HepG2 (cell line): Measurements from ENCODE around the gene RMRP. TPM values are rescaled to one million over a fixed set of nuclear protein-coding genes. Genes with fewer than 3 reads are reported as not detected.

Source experiments
- DMAP1 ChIP-seq: IDR thresholded peaks from 2 replicates; pipeline ENCODE4 v1.6.1; 2016
- GABPA ChIP-seq, 2 experiments: IDR thresholded peaks; 2 replicates each; pipeline ENCODE4 v1.6.1; 2011 to 2016; ENCODE audit warnings: low read depth in 2 of 2, low read length in 1 of 2, missing biosample characterization in 1 of 2, missing genetic modification characterization in 1 of 2
- GLI4 ChIP-seq: sonication (generic); formaldehyde crosslinking; IDR thresholded peaks from 2 replicates; pipeline ENCODE4 v1.5.1; 2020; ENCODE audit warnings: missing genetic modification reagents, mild to moderate bottlenecking, moderate library complexity, borderline replicate concordance
- HIC2 ChIP-seq: sonication (generic); formaldehyde crosslinking; IDR thresholded peaks from 2 replicates; pipeline ENCODE4 v1.9.0; 2022; ENCODE audit warnings: low read depth, missing genetic modification reagents
- HIVEP1 ChIP-seq: sonication (generic); formaldehyde crosslinking; IDR thresholded peaks from 2 replicates; pipeline ENCODE4 v1.4.0; 2020; ENCODE audit warnings: mild to moderate bottlenecking, missing genetic modification reagents
- HNF4A ChIP-seq: sonication (generic); formaldehyde crosslinking; IDR thresholded peaks from 2 replicates; pipeline ENCODE4 v1.4.0; 2020; ENCODE audit warnings: missing genetic modification reagents
- NFKBIZ ChIP-seq: IDR thresholded peaks from 2 replicates; pipeline ENCODE4 v1.6.1; 2018; ENCODE audit warnings: missing genetic modification reagents, missing compliant biosample characterization
- PCBP1 ChIP-seq: fragments of 200-400 bp; formaldehyde crosslinking; IDR thresholded peaks from 2 replicates; pipeline ENCODE4 v1.6.1; 2017; ENCODE audit warnings: mild to moderate bottlenecking, low read depth, low read length, borderline replicate concordance
- SIN3B ChIP-seq: fragments of 150-350 bp; IDR thresholded peaks from 2 replicates; pipeline ENCODE4 v1.6.1; 2014; ENCODE audit warnings: low read length
- SP1 ChIP-seq, 2 experiments: fragments of 450-650 bp in 1 of 2; sonication (generic) in 1 of 2; formaldehyde crosslinking in 1 of 2; IDR thresholded peaks; 2 replicates each; pipeline versions ENCODE4 v1.4.0 to v1.6.1; 2016 to 2020; ENCODE audit warnings: missing genetic modification reagents in 1 of 2
- TRIM24 ChIP-seq: sonication (generic); formaldehyde crosslinking; IDR thresholded peaks from 2 replicates; pipeline ENCODE4 v1.8.0; 2022; ENCODE audit warnings: mild to moderate bottlenecking, missing genetic modification reagents
- ZBED4 ChIP-seq: sonication (generic); formaldehyde crosslinking; IDR thresholded peaks from 2 replicates; pipeline ENCODE4 v1.4.0; 2020; ENCODE audit warnings: missing genetic modification reagents, borderline replicate concordance
- ZBTB33 ChIP-seq: sonication (generic); formaldehyde crosslinking; IDR thresholded peaks from 2 replicates; pipeline ENCODE4 v1.4.0; 2020; ENCODE audit warnings: missing genetic modification reagents
- ZIK1 ChIP-seq: sonication (generic); formaldehyde crosslinking; IDR thresholded peaks from 2 replicates; pipeline ENCODE4 v1.5.0; 2020; ENCODE audit warnings: mild to moderate bottlenecking, low read depth, missing genetic modification reagents, borderline replicate concordance
- ZKSCAN8 ChIP-seq: IDR thresholded peaks from 2 replicates; pipeline ENCODE4 v1.6.1; 2016; ENCODE audit warnings: borderline replicate concordance, missing genetic modification reagents, missing compliant biosample characterization
- ZNF230 ChIP-seq: sonication (generic); formaldehyde crosslinking; IDR thresholded peaks from 2 replicates; pipeline ENCODE4 v1.4.0; 2020; ENCODE audit warnings: mild to moderate bottlenecking, missing genetic modification reagents
- ZSCAN21 ChIP-seq: sonication (generic); formaldehyde crosslinking; IDR thresholded peaks from 2 replicates; pipeline ENCODE4 v1.8.0; 2022; ENCODE audit warnings: mild to moderate bottlenecking, missing genetic modification reagents, moderate library complexity, borderline replicate concordance
- polyA plus RNA-seq, 8 experiments: library from polyadenylated mRNA; depleted of rRNA in 3 of 8; stranded (reverse) in 7 of 8; unstranded in 1 of 8; fragments of >200 nt; fragmentation: Illumina TruSeq in 4 of 8; extraction: Trizol in 4 of 8; gene quantifications; 2 replicates each; pipeline versions ENCODE4 v1.2.1 to v1.2.3, GENCODE V29; 2011 to 2016; ENCODE audit warnings: low read depth in 4 of 8, missing spikeins in 1 of 8, mixed read lengths in 1 of 8; ENCODE audit not compliant: insufficient read depth in 1 of 8
- total RNA-seq, 5 experiments: library from RNA; depleted of rRNA; stranded (reverse); fragments of >200 nt; fragmentation: Illumina TruSeq; extraction: Trizol; gene quantifications; 2 replicates each; pipeline ENCODE4 v1.2.3, GENCODE V29; 2016; ENCODE audit warnings: low read depth in 1 of 5

The RMRP gene
- total and polyA plus RNA-seq, 2 of the 13 experiments (the other 11 are each of a cell fraction or from before 2014, with no cell fraction given), result 51.4 to 4,025 TPM

- TF ChIP-seq SP1 (IDR thresholded peaks at IDR 0.05) (no peak), SP1 (CRISPR knock-in tag; IDR thresholded peaks at IDR 0.05) (peak; percentile 71), GABPA (IDR thresholded peaks at IDR 0.05; ENCODE audit: low read depth, low read length) (no peak), GABPA (CRISPR knock-in tag; IDR thresholded peaks at IDR 0.05; ENCODE audit: low read depth) (peak; percentile 88), SIN3B (peak; percentile 76), HIVEP1 (CRISPR knock-in tag) (peak; percentile 71), ZSCAN21 (CRISPR knock-in tag) (peak; percentile 93), HNF4A (CRISPR knock-in tag) (no peak; the same call in 1 of the 2 replicates), ZBED4 (CRISPR knock-in tag) (peak; percentile 52; the same call in 1 of the 2 replicates), TRIM24 (CRISPR knock-in tag) (no peak), ZIK1 (CRISPR knock-in tag) (no peak; the same call in none of the 2 replicates), PCBP1 (0 out of 2 replicates have a peak, but pooled peaks have one; percentile 39), NFKBIZ (peak; percentile 54; the same call in 1 of the 2 replicates), ZKSCAN8 (CRISPR knock-in tag) (peak; percentile 59; the same call in 1 of the 2 replicates), DMAP1 (peak; percentile 92), HIC2 (CRISPR knock-in tag) (peak; percentile 91), ZBTB33 (CRISPR knock-in tag) (peak; percentile 52; the same call in 1 of the 2 replicates), GLI4 (CRISPR knock-in tag) (peak; percentile 74; the same call in 1 of the 2 replicates), ZNF230 (no peak)
These were observed 7.0 kb upstream of the RMRP start, which contains the start of gene ARHGEF39 (continued) for GRCh38 chr9:35664531-35665470.
